HG02970 (cell line): ENCODE data around the gene CARNS1.
"Not testable (repeated sequence)": the region's sequence is repeated elsewhere in the genome, so short reads cannot be mapped to it uniquely, and the experiment has no call there.

Source experiments
- ATAC-seq: cut with Tn5 transposase; IDR thresholded peaks from one replicate; pipeline ENCODE4 v1.9.1; 2021; ENCODE audit warnings: mild to moderate bottlenecking, moderate library complexity, moderate number of reproducible peaks; ENCODE audit not compliant: unreplicated experiment, low FRiP score

CARNS1 gene

GRCh38 chr11:67422891-67423290 lies 7.4 kb downstream of the CARNS1 start:
- no peak for ATAC-seq

GRCh38 chr11:67423466-67423865 lies 8.0 kb downstream of the CARNS1 start:
- ATAC-seq: no peak

- ATAC-seq: no peak
Observed at GRCh38 chr11:67423891-67424613, 8.6 kb downstream of the CARNS1 start.

GRCh38 chr11:67427364-67427859 lies 11.9 kb downstream of the CARNS1 start:
- ATAC-seq: not testable (repeated sequence)

GRCh38 chr11:67428052-67429001 lies 12.8 kb downstream of the CARNS1 start, which contains the start of gene RPS6KB2:
Gene RPS6KB2, plus strand, starts transcription at chr11:67428494. Its CDS starts 52 bp downstream, at chr11:67428546.
- peak; percentile 90 for ATAC-seq

GRCh38 chr11:67429038-67429668 lies 13.7 kb downstream of the CARNS1 start:
- no peak for ATAC-seq

GRCh38 chr11:67429722-67430121 lies 14.2 kb downstream of the CARNS1 start:
- no peak for ATAC-seq

- ATAC-seq: no peak
Observed at GRCh38 chr11:67431346-67432249, 16.1 kb downstream of the CARNS1 start.

- ATAC-seq: no peak
Observed at GRCh38 chr11:67432655-67433349, 17.3 kb downstream of the CARNS1 start.

GRCh38 chr11:67433536-67434394 lies 18.3 kb downstream of the CARNS1 start:
- no peak for ATAC-seq

- no peak for ATAC-seq
Observed at GRCh38 chr11:67434395-67434881, 19.0 kb downstream of the CARNS1 start.

- ATAC-seq: no peak
Observed at GRCh38 chr11:67435031-67435726, 19.7 kb downstream of the CARNS1 start.

- no peak for ATAC-seq
Observed at GRCh38 chr11:67435727-67436458, 20.4 kb downstream of the CARNS1 start.

GRCh38 chr11:67436459-67437081 lies 21.1 kb downstream of the CARNS1 start:
- no peak for ATAC-seq

- ATAC-seq: no peak
Observed at GRCh38 chr11:67437082-67437808, 21.8 kb downstream of the CARNS1 start, which contains the start of gene PTPRCAP. Gene PTPRCAP, minus strand, starts transcription at chr11:67437682. Its CDS starts 63 bp downstream, at chr11:67437619.

GRCh38 chr11:67437809-67438157 lies 22.3 kb downstream of the CARNS1 start:
- ATAC-seq: no peak
